Sigmoid colon (tissue), 3 donors: Measurements from ENCODE around the gene KCNT1.

Experiments
- CTCF ChIP-seq, 4 experiments: fragments of 450-650 bp in 3 of 4; fragments of 200-600 bp in 1 of 4; IDR thresholded peaks; one replicate each; pipeline ENCODE4 v1.5.1; 2016 to 2019; ENCODE audit warnings: antibody characterized with exemption in 4 of 4, mild to moderate bottlenecking in 3 of 4, moderate library complexity in 2 of 4
- POLR2A ChIP-seq, 2 donors: fragments of 450-650 bp; IDR thresholded peaks; one replicate each; pipeline ENCODE4 v1.6.1; 2016; ENCODE audit warnings: antibody characterized with exemption in 2 of 2, mild to moderate bottlenecking in 2 of 2, moderate library complexity in 2 of 2

GRCh38 chr9:135661816-135662560 is 40.0 kb upstream of the KCNT1 start:
- no peak for TF ChIP-seq CTCF (IDR thresholded peaks at IDR 0.05)
- TF ChIP-seq POLR2A (IDR thresholded peaks at IDR 0.05), result no peak
